Mesothelial cell of epicardium (in vitro differentiated cells): Measurements from ENCODE around the gene RPL14. TPM values are rescaled to one million over a fixed set of nuclear protein-coding genes. Genes with fewer than 3 reads are reported as not detected.

Experiments
- DNase-seq, 2 experiments: peaks; one replicate each; pipeline ENCODE4 v3.0.0; 2021; ENCODE audit warnings: low spot score in 2 of 2; ENCODE audit not compliant: unreplicated experiment in 2 of 2
- H3K27ac Mint-ChIP-seq: 2 replicates; pipeline ENCODE4 v1.8.0; 2021; ENCODE audit warnings: mixed read lengths
- H3K27me3 Mint-ChIP-seq: 2 replicates; pipeline ENCODE4 v1.8.0; 2021; ENCODE audit warnings: low read depth, mixed read lengths
- H3K36me3 Mint-ChIP-seq: 2 replicates; pipeline ENCODE4 v1.8.0; 2021; ENCODE audit warnings: mixed read lengths
- H3K4me1 Mint-ChIP-seq: 2 replicates; pipeline ENCODE4 v1.8.0; 2021; ENCODE audit warnings: mixed read lengths
- H3K4me3 Mint-ChIP-seq: 2 replicates; pipeline ENCODE4 v1.8.0; 2021; ENCODE audit warnings: mild to moderate bottlenecking, moderate library complexity, mixed read lengths
- H3K9me3 Mint-ChIP-seq: 2 replicates; pipeline ENCODE4 v1.8.0; 2021; ENCODE audit warnings: mixed read lengths
- CTCF ChIP-seq: fragments of 200-600 bp; sonication (generic); IDR thresholded peaks from one replicate; pipeline ENCODE4 v1.5.0; 2021; ENCODE audit warnings: antibody characterized with exemption; ENCODE audit not compliant: unreplicated experiment
- total RNA-seq: library from RNA; stranded (reverse); gene quantifications from 3 replicates; pipeline ENCODE4 v1.2.1, GENCODE V29; 2021

Gene RPL14
- total RNA-seq, 1 donor from 2014 or later = 1,756 TPM

DNA sequence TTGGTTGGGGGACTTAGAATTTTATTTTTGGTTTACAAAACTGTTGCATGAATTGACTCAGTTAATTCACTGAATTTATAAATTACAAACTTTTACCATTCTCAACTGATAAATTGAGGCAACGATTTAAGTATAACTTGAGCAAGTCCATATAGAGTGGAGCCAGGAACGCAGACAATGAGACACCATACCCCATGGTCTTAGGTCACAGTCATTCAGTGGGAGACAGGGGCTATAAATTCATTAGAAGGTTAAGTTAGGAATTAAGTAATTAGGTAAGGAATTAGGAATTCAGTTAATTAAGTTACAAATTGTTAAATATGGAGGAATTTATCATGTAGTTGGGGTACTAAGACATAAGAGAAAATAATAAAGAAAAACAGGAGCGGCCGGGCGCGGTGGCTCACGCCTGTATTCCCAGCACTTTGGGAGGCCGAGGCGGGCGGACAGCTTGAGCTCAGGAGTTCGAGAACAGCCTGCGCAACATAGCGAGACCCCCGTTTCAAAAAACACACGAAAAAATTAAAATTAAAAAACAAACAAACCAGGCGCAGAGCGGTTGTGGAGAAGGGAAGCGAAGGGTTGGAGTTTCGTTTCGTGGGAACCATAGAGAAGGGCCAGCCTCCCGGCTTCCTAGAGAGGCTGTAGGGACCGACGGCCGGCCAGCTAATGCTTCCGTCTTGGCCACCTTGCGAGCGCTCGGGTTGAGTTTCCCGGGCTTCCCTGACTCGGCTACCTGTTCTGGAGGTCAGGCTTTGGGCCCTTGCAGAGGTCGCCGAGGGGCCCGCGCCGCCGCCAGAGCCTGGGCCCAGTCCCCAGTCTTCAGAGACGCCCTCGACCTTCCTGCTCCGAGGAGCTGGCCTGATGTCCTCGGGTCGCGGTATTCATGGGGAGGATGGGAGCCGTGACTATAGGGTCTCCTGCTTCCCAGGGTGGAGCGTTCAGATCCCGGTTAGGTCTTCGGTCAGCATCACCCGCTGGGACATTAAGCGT is 19.6 kb downstream of the RPL14 start, which contains the start of gene ZNF619:
Gene ZNF619 (plus strand): TSS at position 645 of the 993 bp plus-strand sequence. CDS start 858 bp downstream, outside the sequence.
- H3K9me3 Mint-ChIP-seq = no peaks in the 10 kb centered on the region
- H3K4me1 Mint-ChIP-seq = peaks cover 8% of the 10 kb centered on the region

GRCh38 chr3:40477666-40478065 is 20.5 kb downstream of the RPL14 start:
- H3K27me3 Mint-ChIP-seq = no peaks in the 10 kb centered on the region
- peak overlapping the region; percentile 85 for H3K4me3 Mint-ChIP-seq
- TF ChIP-seq CTCF = no peak
- H3K27ac Mint-ChIP-seq = peak overlapping the region; percentile 76
- no peaks in the 10 kb centered on the region for H3K9me3 Mint-ChIP-seq
- peaks cover 9% of the 10 kb centered on the region for H3K36me3 Mint-ChIP-seq
- peaks cover 8% of the 10 kb centered on the region for H3K4me1 Mint-ChIP-seq
- no peak for DNase-seq

More for the DNA sequence above, 19.6 kb downstream of the RPL14 start, which contains the start of gene ZNF619:
- TF ChIP-seq CTCF = no peak
- H3K36me3 Mint-ChIP-seq = peaks cover 3% of the 10 kb centered on the region
- H3K4me3 Mint-ChIP-seq = peak within 1 kb of the TSS; percentile 85
- H3K27ac Mint-ChIP-seq = peak within 1 kb of the TSS; percentile 76
- H3K27me3 Mint-ChIP-seq = no peaks in the 10 kb centered on the region
- peak; percentile 29 to 66 for DNase-seq

GRCh38 chr3:40487172-40487571 is 30.0 kb downstream of the RPL14 start:
- peaks cover 55% of the 10 kb centered on the region for H3K36me3 Mint-ChIP-seq
- no peak for TF ChIP-seq CTCF

GRCh38 chr3:40490916-40491315 is 33.8 kb downstream of the RPL14 start:
- Mint-ChIP-seq H3K36me3 (peaks cover 39% of the 10 kb centered on the region), H3K4me1 (no peaks in the 10 kb centered on the region), H3K27me3 (no peaks in the 10 kb centered on the region), H3K4me3 (no peak overlapping the region), H3K27ac (no peak overlapping the region), H3K9me3 (peaks cover 29% of the 10 kb centered on the region)
- DNase-seq = no peak
- TF ChIP-seq CTCF = no peak

More at GRCh38 chr3:40487172-40487571, 30.0 kb downstream of the RPL14 start:
- no peak overlapping the region for H3K4me3 Mint-ChIP-seq
- peaks cover 29% of the 10 kb centered on the region for H3K9me3 Mint-ChIP-seq
- no peak for DNase-seq
- no peak overlapping the region for H3K27ac Mint-ChIP-seq
- H3K4me1 Mint-ChIP-seq = no peaks in the 10 kb centered on the region
- no peaks in the 10 kb centered on the region for H3K27me3 Mint-ChIP-seq

- Mint-ChIP-seq H3K9me3 (peaks cover 5% of the 10 kb centered on the region), H3K27me3 (peaks cover under 1% of the 10 kb centered on the region), H3K27ac (no peak overlapping the region), H3K36me3 (peaks cover 10% of the 10 kb centered on the region), H3K4me1 (no peaks in the 10 kb centered on the region), H3K4me3 (no peak overlapping the region)
- no peak for DNase-seq
- TF ChIP-seq CTCF = no peak
Measured at GRCh38 chr3:40494698-40495097, 37.6 kb downstream of the RPL14 start.
